GM08714 (cell line): ENCODE data around the gene NEO1.

Experiments
- H3K4me3 ChIP-seq: fragments of 200-500 bp; sonication (Bioruptor generic); 2 replicates; pipeline ENCODE4 v1.5.1; 2014; ENCODE audit warnings: mild to moderate bottlenecking, low read length, inconsistent platforms
- ZNF274 ChIP-seq: IDR thresholded peaks from 2 replicates; pipeline ENCODE4 v1.6.1; 2012; ENCODE audit warnings: mild to moderate bottlenecking, low read depth, low read length

The NEO1 gene

DNA sequence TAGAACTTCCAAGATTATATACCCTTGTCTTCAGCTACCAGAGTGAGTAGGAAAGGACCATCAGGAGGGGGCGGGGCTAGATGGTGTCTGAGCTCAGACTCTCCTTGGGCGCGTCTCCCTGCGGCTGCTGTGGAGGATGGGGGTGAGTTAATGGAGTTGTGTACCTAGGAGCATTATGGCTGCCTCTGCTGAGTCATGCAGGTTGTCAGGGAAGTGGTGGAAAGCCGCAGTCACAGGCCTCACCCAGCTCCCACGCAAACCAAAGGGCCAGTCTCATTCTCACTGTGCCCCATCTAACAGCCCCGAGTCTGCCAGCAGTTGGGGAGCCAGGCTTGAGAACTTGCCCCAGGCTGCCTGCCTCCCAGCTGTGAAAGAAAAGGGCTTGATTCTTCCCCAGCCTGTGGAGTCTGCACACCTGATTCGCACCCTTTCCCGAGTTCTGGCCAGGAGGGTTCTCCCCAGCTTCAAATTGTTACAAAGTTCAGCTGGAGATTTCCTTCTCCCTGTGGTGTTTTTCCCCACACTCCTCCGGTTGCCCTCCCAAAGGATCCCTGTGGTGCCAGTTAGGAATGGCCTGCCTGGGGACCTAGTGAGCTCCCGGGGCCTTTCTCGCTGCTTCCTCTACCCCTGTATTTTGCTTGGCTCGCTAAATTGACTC lies 173.2 kb downstream of the NEO1 start:
- H3K4me3 ChIP-seq: no peak overlapping the region
- TF ChIP-seq ZNF274: no peak

DNA sequence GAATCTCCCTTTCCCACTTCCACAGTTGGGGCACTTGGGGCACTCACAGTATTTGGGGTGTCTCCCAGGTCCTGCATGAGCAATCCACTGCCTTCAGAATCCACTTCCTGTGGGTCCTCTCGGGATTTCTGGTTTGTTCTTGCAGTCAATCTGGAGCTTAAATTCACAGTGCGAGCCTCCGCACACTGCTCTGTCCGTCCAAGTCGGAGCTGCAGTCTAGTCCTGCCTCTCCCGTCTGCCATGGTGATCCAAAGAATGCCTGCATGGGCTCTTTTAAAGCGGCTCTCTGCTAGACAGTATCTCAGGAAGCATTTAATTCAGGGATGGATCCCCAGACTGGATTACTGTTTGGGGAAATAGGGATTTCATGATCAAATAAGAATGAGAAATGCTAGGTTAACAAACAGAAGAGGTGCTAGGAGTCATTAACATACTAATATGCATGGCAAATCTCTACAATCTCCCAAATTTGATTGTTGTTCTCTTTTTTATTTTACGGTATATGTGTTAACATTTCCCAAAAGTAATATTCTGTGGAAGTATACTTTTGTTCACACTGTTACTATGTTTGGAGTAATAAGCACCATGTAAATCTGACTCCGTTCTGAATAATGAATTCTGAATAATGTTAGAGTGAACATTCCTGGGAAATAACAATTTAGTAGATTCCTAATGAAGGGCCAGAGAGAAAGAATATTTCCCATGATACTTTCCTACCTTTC lies 174.0 kb downstream of the NEO1 start:
- H3K4me3 ChIP-seq: no peak overlapping the region
- no peak for TF ChIP-seq ZNF274

DNA sequence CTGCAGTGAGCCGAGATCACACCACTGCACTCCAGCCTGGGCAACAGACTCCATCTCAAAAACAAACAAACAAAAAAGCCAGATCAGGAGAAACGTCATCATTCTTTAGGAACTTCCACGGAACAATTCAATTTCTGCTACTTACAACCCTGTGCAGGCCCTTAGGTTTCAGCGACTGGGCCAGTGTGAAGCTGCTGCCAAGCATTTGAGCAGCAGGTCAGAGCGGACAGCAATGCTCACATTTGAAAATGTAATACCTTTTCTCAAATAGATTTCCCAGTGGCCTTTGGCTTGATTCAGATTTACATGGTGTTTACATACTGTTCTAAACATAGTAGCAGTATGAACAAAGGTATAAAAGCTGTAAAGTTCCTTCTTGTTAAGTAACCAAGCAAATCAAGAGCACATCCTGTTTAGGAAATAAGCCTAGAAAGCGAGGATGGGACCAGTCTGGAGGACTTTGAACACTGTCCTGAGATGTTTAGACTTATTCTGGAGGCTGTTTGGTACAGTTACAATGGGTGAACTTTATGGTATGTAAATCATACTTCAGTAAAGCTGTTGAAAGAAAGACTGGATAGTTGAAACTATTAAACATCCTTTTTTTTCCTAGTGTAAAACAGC lies 175.3 kb downstream of the NEO1 start:
- H3K4me3 ChIP-seq: no peak overlapping the region
- no peak for TF ChIP-seq ZNF274

DNA sequence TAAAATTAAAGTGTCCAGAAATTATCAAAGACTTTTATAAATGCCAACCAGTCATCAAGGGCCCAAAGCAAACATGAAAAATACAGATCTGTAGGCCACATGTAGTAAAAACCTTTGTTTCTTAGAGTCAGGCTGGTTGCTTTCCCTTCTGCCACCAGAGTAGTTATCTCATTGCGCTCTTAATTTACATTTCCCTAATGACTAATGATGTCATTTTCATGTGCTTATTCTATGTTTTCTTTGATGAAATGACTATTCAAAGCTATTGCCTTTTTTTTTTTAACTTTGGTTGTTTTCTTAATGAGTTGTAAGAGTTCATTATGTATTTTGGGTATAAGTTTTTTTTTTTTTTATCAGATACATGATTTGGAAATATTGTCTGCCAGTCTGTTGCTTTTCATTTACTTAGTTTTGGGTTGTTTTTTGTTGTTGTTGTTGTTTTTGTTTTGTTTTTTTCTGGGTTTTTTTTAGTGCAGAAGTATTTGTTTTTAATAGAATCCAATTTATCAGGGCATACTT lies 175.9 kb downstream of the NEO1 start:
- no peak for TF ChIP-seq ZNF274
- H3K4me3 ChIP-seq: no peak overlapping the region

DNA sequence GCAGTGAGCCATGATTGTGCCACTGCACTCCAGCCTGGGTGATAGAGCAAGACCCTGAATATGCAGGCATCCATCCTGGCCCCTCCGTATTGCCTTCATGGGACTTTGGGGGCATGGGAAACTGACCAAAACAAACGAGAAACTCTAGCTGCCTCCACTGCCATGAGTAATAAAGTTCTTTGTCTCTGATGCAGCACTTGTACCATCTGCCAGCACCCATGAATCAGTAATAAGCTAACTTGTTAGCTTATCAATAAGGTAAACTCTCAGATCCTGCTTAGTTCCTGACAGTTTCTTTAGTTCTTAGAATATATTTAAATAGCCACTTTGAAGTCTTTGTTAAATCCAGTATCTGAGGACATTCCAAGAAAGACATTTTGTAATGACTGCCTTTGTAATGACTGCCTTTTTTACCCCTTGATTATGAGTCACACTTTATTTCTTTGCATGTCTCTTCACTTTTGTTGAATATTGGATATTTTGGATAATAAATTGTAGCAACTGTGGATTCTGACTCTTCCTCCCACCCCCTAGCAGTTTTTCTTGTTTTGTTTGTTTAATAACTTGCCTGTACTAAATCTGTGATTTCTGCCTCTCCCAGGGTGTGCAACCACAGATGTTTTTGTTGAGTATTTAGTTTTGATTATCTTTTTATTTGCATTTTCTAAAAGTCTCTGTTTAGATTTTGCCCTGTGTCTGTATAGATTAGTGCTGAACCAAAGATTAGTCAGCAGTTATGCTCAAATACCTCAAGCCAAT lies 179.6 kb downstream of the NEO1 start:
- TF ChIP-seq ZNF274: no peak
- H3K4me3 ChIP-seq: no peak overlapping the region

DNA sequence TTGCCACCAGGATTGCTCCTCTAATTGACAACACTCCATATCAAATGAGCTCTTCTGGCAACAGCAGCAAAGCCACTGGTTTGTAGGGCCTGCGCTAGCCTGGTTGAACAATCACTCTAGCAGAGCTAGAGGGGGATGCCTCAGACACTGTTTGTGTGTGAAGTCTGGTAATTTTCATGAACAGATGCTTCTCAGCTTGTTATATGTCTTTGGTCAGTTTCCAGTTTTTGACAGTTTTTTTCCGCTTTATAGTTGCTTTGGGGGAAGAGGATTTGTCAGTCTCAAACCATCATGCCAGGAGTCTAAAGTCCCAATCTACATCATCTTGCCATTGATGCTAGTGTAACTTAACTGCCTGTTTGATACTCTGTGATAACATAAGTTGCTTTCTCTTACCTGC lies 180.5 kb downstream of the NEO1 start:
- no peak for TF ChIP-seq ZNF274
- H3K4me3 ChIP-seq: no peak overlapping the region

DNA sequence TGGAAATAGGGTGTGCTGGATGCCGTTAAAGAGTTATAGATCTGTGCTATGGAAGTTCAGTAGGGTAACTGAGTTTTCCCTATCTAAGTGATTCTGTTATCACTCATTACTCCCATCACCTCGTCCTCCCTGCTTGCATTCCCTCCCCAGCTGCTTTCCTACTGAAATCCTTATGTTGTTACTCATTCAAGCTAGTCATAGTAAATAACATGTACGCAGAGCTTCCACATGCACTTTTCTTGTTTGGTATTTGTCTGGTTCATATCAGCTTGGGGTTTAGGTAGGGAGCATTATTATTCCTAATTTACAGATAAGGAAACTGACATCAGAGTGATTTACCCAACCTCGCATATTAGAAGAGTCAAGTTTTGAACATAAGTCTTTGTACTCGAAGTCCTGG lies 181.4 kb downstream of the NEO1 start:
- no peak overlapping the region for H3K4me3 ChIP-seq
- no peak for TF ChIP-seq ZNF274

DNA sequence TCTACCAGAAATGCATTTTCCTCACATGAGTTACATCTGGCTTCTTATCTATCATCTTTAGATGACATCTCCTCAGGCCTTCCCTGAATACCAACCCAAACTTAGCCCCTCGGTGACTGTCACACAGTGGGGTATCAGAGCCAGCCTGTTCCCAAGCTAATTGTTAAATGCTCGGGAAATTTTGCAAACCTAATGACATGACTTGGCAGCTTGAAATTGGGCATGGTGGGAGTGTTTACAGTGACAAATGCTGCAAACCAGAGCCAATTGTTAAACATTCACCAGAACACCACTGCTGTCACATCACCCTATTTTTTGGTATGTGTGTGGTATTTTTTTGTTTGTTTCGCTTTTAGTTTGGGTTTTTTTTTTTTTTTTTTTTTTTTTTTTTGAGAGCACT lies 185.6 kb downstream of the NEO1 start:
- H3K4me3 ChIP-seq: no peak overlapping the region
- no peak for TF ChIP-seq ZNF274

DNA sequence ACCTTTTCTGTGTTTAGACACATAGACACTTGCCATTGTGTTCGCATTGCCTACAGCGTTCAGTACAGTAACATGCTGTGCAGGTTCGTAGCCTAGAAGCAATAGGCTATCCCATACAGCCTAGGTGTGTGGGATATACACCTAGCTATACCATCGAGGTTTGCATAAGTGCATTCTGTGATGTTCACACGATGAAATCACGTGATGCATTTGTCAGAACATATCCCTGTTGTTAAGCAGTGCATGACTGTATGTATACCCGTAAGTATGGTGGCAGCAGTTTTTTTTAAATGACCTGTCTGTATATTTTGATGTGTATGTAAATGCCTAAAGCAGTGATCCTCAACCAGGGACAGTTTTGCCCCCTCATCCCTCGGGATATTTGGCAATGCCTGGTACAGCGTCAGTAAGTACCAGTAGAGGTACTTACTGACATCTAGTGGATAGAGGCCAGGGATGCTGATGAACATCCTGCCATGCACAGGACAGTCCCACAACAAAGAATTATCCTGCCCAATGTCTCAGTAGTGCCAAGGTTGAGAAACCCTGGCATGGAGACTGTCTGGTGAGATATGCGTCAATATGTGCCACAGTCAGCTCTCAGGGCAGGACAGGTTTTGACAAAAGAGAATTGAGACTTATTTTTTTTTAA lies 187.4 kb downstream of the NEO1 start:
- no peak overlapping the region for H3K4me3 ChIP-seq
- no peak for TF ChIP-seq ZNF274

DNA sequence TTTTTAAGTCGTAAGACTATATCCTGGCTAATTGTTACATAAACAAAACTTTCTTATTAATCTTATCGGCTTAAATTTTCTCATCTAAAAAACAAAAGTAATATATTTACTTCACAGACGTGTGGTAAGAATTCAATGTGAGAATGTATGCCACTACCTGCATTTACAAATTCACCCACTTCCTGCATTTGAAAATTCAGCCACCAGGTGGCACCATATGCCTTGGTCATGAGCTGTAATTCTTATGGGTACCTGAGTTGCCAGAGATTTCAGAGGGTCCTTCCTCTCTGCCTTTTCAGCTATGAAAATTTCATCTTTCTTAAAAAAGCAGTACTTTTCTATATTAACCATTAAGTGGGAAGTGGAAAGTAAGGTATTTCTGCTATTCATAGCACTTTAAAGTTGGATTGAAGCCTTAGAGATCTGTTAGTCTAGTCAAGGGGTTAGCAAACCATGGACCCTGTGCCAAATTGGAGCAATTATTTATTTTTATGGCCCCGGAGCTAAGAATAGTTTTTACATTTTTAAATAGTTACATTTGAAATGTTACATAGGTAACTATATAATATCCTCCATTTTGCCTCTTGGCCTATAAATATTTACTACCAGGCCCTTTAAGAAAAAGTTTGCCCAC lies 188.7 kb downstream of the NEO1 start:
- TF ChIP-seq ZNF274: no peak
- no peak overlapping the region for H3K4me3 ChIP-seq

DNA sequence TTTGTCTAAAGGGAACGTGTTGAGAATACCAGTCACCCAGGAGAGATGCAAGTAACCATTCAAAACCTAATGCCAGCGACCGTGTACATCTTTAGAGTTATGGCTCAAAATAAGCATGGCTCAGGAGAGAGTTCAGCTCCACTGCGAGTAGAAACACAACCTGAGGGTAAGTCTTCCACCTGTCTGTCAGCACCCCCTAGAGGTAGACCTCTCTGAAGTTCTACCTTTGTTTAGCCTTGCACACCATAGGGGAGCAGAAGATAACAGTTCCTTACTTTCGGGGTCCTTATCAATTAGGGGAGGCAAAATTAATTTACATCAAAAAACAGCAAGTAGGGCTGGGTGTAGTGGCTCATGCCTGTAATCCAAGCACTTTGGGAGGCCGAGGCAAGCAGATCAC lies 192.1 kb downstream of the NEO1 start:
- TF ChIP-seq ZNF274: no peak
- H3K4me3 ChIP-seq: no peak overlapping the region

DNA sequence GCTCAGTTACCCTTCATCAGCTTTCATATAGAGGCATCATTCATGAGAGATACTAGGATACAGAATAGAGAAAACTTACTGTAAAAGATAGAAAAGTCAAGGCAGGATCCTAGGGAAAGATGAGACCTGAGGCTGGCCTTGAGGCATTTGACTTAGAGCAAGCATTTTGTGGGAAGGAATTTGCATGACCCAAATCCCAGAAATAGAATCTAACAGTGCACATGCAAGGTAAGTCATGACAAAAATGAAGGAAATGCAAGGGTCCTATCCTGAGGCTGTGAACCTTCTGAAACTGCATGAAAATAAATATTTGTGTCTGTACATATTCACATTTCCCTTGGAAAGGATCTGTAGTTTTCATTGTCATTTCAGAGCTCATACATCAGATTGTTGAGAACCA lies 194.2 kb downstream of the NEO1 start:
- no peak for TF ChIP-seq ZNF274
- no peak overlapping the region for H3K4me3 ChIP-seq

DNA sequence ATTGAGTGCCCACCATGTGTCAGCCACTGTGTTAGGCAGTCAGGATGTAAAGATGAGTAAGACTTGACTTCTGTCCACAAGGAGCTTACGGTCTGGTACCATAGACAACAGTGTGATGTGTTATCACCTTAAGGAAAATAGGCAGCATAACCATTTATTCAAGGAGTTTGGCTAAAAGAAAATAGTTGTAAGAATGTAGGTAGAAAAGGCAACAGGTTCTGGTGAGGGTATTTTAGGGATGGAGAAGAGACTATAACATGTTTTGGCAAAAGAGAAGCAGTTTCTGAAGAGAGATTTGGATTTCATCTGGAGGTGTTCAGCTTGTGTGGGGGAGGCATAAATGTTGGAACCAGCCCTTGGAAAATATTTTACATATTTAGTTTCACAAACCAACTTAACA lies 194.6 kb downstream of the NEO1 start:
- no peak overlapping the region for H3K4me3 ChIP-seq
- TF ChIP-seq ZNF274: no peak

DNA sequence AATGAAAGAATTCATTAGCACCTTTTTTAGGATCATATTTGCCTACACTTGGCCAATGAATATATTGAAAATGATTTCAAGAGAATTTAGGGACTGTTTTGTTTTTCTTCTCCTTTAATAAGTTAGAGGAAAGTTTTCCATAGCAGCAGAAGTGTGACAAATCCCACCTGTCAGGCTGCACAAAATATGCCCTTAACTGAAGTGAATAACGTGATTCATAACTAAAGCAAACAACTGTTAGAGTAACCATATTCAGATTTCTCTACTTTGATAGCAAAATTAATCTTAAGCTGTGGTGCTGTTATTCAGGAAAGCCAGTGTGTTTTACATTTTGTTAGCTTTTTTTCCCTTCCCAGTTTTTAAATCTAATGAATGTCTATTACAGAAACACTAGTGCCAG lies 195.1 kb downstream of the NEO1 start:
- no peak overlapping the region for H3K4me3 ChIP-seq
- TF ChIP-seq ZNF274: no peak

DNA sequence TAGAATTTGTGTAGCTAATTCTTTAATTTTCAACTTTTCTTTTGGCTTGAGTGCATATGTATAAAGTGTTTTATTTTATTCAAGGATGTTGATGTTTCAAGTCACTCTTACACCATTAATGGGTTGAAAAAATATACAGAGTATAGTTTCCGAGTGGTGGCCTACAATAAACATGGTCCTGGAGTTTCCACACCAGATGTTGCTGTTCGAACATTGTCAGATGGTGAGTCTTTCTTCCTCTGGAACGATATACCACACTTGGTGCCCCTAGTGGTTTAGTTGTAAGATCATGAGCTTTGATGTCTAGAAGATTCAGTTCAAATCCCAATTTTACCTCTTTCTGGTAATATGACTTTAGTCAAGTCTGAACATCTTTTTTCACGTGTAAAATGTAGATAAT lies 197.2 kb downstream of the NEO1 start:
- no peak for TF ChIP-seq ZNF274
- H3K4me3 ChIP-seq: no peak overlapping the region
